Measurements from ENCODE around the gene CHID1. TPM values are rescaled to one million over a fixed set of nuclear protein-coding genes. Genes with fewer than 3 reads are reported as not detected.

CHID1 gene
- polyA plus RNA-seq, 3 donors from 2014 or later, result 52.2 to 74.6 (median 67.4) TPM

- Mint-ChIP-seq H3K36me3 (no peaks in the 10 kb centered on the region), H3K27ac (no peak overlapping the region)
- no peak for DNase-seq
Observed at GRCh38 chr11:867856-868358, 42.7 kb downstream of the CHID1 start.

GRCh38 chr11:866481-866880 lies 44.1 kb downstream of the CHID1 start:
- Mint-ChIP-seq H3K27ac (no peak overlapping the region), H3K4me3 (no peak overlapping the region), H3K36me3 (no peaks in the 10 kb centered on the region), H3K4me1 (no peaks in the 10 kb centered on the region), H3K27me3 (ENCODE audit: low read depth in 3 of 3) (no peaks in the 10 kb centered on the region), H3K9me3 (no peaks in the 10 kb centered on the region)
- DNase-seq, result no peak

More at GRCh38 chr11:867856-868358, 42.7 kb downstream of the CHID1 start:
- H3K9me3 Mint-ChIP-seq, result no peaks in the 10 kb centered on the region
- H3K27me3 Mint-ChIP-seq (ENCODE audit: low read depth in 3 of 3), result no peaks in the 10 kb centered on the region
- H3K4me1 Mint-ChIP-seq, result no peaks in the 10 kb centered on the region
- no peak overlapping the region for H3K4me3 Mint-ChIP-seq

GRCh38 chr11:865462-866430 lies 44.9 kb downstream of the CHID1 start:
- H3K4me1 Mint-ChIP-seq, result no peaks in the 10 kb centered on the region
- no peaks in the 10 kb centered on the region for H3K27me3 Mint-ChIP-seq (ENCODE audit: low read depth in 3 of 3)
- no peaks in the 10 kb centered on the region for H3K9me3 Mint-ChIP-seq
- no peaks in the 10 kb centered on the region for H3K36me3 Mint-ChIP-seq
- no peak for DNase-seq
- no peak overlapping the region for H3K4me3 Mint-ChIP-seq
- no peak overlapping the region for H3K27ac Mint-ChIP-seq

- no peaks in the 10 kb centered on the region for H3K36me3 Mint-ChIP-seq
- H3K27ac Mint-ChIP-seq, result no peak overlapping the region
- no peak for DNase-seq
- no peak overlapping the region for H3K4me3 Mint-ChIP-seq
- no peaks in the 10 kb centered on the region for H3K4me1 Mint-ChIP-seq
- no peaks in the 10 kb centered on the region for H3K27me3 Mint-ChIP-seq (ENCODE audit: low read depth in 3 of 3)
- H3K9me3 Mint-ChIP-seq, result no peaks in the 10 kb centered on the region
Observed at GRCh38 chr11:864898-865297, 45.7 kb downstream of the CHID1 start.

GRCh38 chr11:863910-864827 lies 46.4 kb downstream of the CHID1 start:
- no peaks in the 10 kb centered on the region for H3K27me3 Mint-ChIP-seq (ENCODE audit: low read depth in 3 of 3)
- no peak for DNase-seq
- no peak overlapping the region for H3K27ac Mint-ChIP-seq
- no peaks in the 10 kb centered on the region for H3K36me3 Mint-ChIP-seq
- H3K9me3 Mint-ChIP-seq, result no peaks in the 10 kb centered on the region
- H3K4me1 Mint-ChIP-seq, result no peaks in the 10 kb centered on the region
- no peak overlapping the region for H3K4me3 Mint-ChIP-seq

- Mint-ChIP-seq H3K4me1 (no peaks in the 10 kb centered on the region), H3K27me3 (ENCODE audit: low read depth in 3 of 3) (no peaks in the 10 kb centered on the region), H3K36me3 (no peaks in the 10 kb centered on the region), H3K9me3 (no peaks in the 10 kb centered on the region), H3K27ac (no peak overlapping the region), H3K4me3 (no peak overlapping the region)
- no peak for DNase-seq
Observed at GRCh38 chr11:863023-863909, 47.3 kb downstream of the CHID1 start.

GRCh38 chr11:862696-863022 lies 48.0 kb downstream of the CHID1 start:
- no peaks in the 10 kb centered on the region for H3K27me3 Mint-ChIP-seq (ENCODE audit: low read depth in 3 of 3)

GRCh38 chr11:862081-862661 lies 48.4 kb downstream of the CHID1 start:
- no peaks in the 10 kb centered on the region for H3K36me3 Mint-ChIP-seq
- H3K27me3 Mint-ChIP-seq (ENCODE audit: low read depth in 3 of 3), result peaks cover 0 to under 1% (median under 1%) of the 10 kb centered on the region in 3 donors
- no peak for DNase-seq
- H3K27ac Mint-ChIP-seq, result no peak overlapping the region
- H3K9me3 Mint-ChIP-seq, result no peaks in the 10 kb centered on the region
- no peak overlapping the region for H3K4me3 Mint-ChIP-seq
- peaks cover 1 to 4% of the 10 kb centered on the region in 2 donors for H3K4me1 Mint-ChIP-seq

More at GRCh38 chr11:862696-863022, 48.0 kb downstream of the CHID1 start:
- peaks cover 0 to 2% of the 10 kb centered on the region in 2 donors for H3K4me1 Mint-ChIP-seq
- no peak for DNase-seq
- H3K27ac Mint-ChIP-seq, result no peak overlapping the region
- no peak overlapping the region for H3K4me3 Mint-ChIP-seq
- H3K36me3 Mint-ChIP-seq, result no peaks in the 10 kb centered on the region
- no peaks in the 10 kb centered on the region for H3K9me3 Mint-ChIP-seq

GRCh38 chr11:861105-861479 lies 49.5 kb downstream of the CHID1 start:
- Mint-ChIP-seq H3K9me3 (no peaks in the 10 kb centered on the region), H3K4me3 (no peak overlapping the region), H3K27me3 (ENCODE audit: low read depth in 3 of 3) (peaks cover 3 to 4% (median 4%) of the 10 kb centered on the region in 3 donors), H3K27ac (peak overlapping the region in 1 of 6 donors; percentile 7), H3K36me3 (no peaks in the 10 kb centered on the region), H3K4me1 (peaks cover 10 to 14% of the 10 kb centered on the region in 2 donors)
- DNase-seq, result no peak

- Mint-ChIP-seq H3K36me3 (no peaks in the 10 kb centered on the region), H3K4me3 (no peak overlapping the region), H3K4me1 (peaks cover 10 to 14% of the 10 kb centered on the region in 2 donors), H3K27me3 (ENCODE audit: low read depth in 3 of 3) (peaks cover 3 to 4% (median 4%) of the 10 kb centered on the region in 3 donors), H3K27ac (no peak overlapping the region), H3K9me3 (no peaks in the 10 kb centered on the region)
- no peak for DNase-seq
Observed at GRCh38 chr11:860234-861104, 50.1 kb downstream of the CHID1 start.

- no peak overlapping the region for H3K27ac Mint-ChIP-seq
- H3K9me3 Mint-ChIP-seq, result no peaks in the 10 kb centered on the region
- no peak for DNase-seq
- H3K4me1 Mint-ChIP-seq, result peaks cover 10 to 14% of the 10 kb centered on the region in 2 donors
- H3K36me3 Mint-ChIP-seq, result no peaks in the 10 kb centered on the region
- H3K4me3 Mint-ChIP-seq, result no peak overlapping the region
- H3K27me3 Mint-ChIP-seq (ENCODE audit: low read depth in 3 of 3), result peaks cover 3 to 4% (median 4%) of the 10 kb centered on the region in 3 donors
Observed at GRCh38 chr11:859394-860131, 51.0 kb downstream of the CHID1 start.

All from immature natural killer cell (primary cell).